GM18526 (cell line): ENCODE data around the gene REL.

ENCODE experiments used
- POLR2A ChIP-seq: IDR thresholded peaks from 3 replicates; pipeline ENCODE4 v1.6.1; 2011; ENCODE audit not compliant: insufficient read length; ENCODE audit errors: extremely low read depth

REL gene

DNA sequence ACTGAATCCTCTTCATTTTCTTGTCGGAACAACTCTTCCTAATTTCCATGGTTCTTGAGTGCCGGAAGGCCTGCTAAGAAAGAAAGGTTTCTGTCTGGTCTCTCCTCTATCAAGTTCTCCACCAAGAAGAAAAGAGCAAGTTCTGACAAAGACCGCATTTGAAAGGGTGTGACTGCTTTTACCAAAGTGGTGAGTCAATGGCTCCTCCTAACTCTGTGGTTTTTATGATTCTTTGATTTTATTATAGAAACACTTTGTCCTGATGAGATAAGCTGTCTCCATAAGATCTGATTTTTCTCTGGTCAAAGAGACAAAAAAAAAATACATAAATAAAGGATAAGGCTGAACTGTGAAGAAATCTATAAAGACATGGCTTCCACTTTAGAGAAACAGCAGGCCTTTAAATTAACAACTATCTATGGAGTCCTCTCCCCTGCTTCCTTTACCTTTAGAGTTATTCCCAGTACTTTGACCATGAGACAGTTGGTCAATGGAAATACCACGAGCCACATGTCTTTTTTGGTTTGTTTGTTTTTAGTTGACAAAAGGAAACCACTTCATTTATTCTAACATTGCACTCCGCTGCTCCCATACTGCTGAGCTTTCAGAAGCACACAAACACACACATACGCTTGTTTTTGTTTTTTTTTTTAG is 67.7 kb downstream of the REL start:
- TF ChIP-seq POLR2A = no peak

GRCh38 chr2:60954139-60954538 is 72.8 kb downstream of the REL start:
- TF ChIP-seq POLR2A = no peak

- no peak for TF ChIP-seq POLR2A
These were observed 75.8 kb downstream of the REL start for GRCh38 chr2:60957224-60957623.

DNA sequence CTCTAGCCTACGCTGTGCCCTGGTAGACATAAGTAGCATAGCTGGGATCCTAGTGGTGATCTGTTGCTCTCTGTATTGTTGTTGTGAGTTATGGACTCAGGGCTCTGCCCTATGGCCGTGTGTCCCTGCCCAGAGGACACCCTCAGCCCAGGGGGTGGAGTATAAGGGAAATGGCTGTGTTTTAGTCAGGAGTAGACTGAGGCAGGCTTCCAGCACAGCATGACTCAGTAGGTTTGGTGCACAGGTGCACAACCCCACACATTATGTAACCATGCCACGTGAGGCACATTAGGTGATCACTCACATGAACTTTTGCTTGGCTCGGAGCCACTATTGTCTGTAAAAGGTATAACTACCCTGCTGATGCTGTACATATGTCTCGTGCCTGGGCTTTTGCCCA is 76.3 kb downstream of the REL start:
- no peak for TF ChIP-seq POLR2A

DNA sequence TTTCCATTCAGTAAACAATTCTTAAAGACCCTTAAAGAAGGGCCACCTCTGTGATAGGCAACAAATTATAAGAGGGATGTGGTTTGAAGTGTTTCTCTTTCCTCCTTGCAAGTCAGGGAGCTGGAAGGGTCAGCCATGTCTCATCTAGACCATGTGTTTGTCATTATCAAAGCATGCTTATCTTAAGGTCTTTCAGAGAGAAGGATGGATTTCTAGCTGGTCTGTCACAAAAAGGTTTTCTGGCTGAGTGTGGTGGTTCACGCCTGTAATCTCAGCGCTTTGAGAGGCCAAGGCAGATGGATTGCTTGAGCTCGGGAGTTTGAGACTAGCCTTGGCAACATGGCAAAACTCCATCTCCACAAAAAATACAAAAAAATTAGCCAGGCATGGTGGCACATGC is 77.0 kb downstream of the REL start:
- no peak for TF ChIP-seq POLR2A

- TF ChIP-seq POLR2A = no peak
These were observed 77.4 kb downstream of the REL start for GRCh38 chr2:60958800-60959199.

DNA sequence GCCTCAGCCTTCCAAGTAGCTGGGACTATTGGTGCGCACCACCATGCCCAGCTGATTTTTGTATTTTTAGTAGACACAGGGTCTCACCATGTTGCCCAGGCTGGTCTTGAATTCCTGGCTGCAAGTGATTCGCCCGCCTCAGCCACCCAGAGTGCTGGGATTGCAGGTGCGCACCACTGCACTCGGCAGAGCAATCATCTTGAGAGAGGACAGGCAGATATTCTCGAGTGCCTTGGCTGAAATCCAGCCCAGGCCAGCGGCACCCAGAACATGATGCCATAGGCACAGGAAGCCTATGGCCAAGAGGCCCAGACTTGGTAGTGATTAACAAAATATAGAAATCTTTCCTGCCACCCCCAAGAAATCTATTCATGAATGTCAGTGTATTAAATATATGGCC is 78.1 kb downstream of the REL start:
- TF ChIP-seq POLR2A = no peak

GRCh38 chr2:60960706-60961105 is 79.3 kb downstream of the REL start:
- TF ChIP-seq POLR2A = no peak

DNA sequence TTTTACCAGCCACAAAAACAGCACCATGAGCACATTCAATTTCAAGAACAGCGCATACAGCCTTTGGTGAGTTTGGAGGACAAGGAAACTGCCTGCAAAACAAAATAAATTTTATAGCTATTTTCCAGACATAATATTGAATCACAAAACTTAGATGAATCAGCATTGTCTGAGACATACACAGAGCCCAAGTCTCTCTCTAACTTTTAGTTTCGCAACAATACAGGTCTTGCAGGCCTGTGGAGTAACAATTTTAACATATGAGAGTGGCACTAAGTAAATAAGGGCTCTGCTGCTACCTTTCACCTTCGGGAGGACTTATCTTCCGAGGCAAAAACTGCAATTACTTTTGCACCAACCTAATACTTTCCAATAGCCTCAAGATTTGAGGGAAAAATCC is 80.1 kb downstream of the REL start:
- TF ChIP-seq POLR2A = no peak

- TF ChIP-seq POLR2A = no peak
These were observed 81.2 kb downstream of the REL start for GRCh38 chr2:60962528-60962927.

DNA sequence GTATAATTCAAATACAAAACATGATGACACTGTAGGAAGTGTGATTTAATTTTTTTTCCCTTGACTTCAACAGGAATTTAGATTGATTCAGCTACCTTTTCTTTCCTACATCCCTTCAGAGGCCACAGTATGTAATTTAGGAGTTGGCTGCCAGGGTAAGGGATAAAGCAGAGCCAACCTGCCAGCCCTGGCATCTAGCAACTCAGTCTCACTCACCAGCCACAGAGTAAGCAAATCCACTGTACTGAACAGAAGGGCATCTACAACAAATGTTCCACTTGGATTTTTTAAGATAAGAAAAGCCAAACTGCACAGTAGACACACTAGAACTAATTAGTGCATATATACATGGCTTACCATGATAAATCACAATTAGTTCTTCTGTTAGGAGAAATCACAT is 81.8 kb downstream of the REL start:
- no peak for TF ChIP-seq POLR2A

GRCh38 chr2:60964651-60965498 is 83.5 kb downstream of the REL start:
- TF ChIP-seq POLR2A = no peak

- TF ChIP-seq POLR2A = no peak
These were observed 84.1 kb downstream of the REL start for GRCh38 chr2:60965499-60965785.

GRCh38 chr2:60966507-60967405 is 85.4 kb downstream of the REL start:
- TF ChIP-seq POLR2A = no peak

- TF ChIP-seq POLR2A = no peak
These were observed 91.7 kb downstream of the REL start for GRCh38 chr2:60972889-60973656.
